ENCODE data around the gene CASQ1. TPM values are rescaled to one million over a fixed set of nuclear protein-coding genes. Genes with fewer than 3 reads are reported as not detected.

CASQ1 gene
- total and polyA plus RNA-seq, 4 experiments from 2014 or later = not detected

GRCh38 chr1:160214481-160215140, 24.2 kb downstream of the CASQ1 start:
- ChIA-PET POLR2A (ENCODE audit: partially characterized antibody) (no interaction called here), CTCF (ENCODE audit: partially characterized antibody) (no interaction called here)
- no peak overlapping the region for H3K4me3 Mint-ChIP-seq
- Histone ChIP-seq H3K36me3 (ENCODE audit: insufficient read depth, low read length) (peaks cover 67% of the 10 kb centered on the region), H3K27ac (ENCODE audit: low read depth, low read length) (no peak overlapping the region), H3K4me3 (ENCODE audit: low read length in 2 of 2) (no peak overlapping the region), H3K4me1 (ENCODE audit: insufficient read depth, low read length) (peaks cover 7% of the 10 kb centered on the region), H3K27me3 (ENCODE audit: insufficient read depth, low read length) (no peaks in the 10 kb centered on the region), H3K9me3 (ENCODE audit: control insufficient read depth in 1 of 2, low read length in 2 of 2) (no peaks in the 10 kb centered on the region)
- peak overlapping the region in 6 of 7 donors; percentile 25 to 85 (median 48) for H3K27ac Mint-ChIP-seq
- peaks cover 3 to 11% (median 8%) of the 10 kb centered on the region in 4 donors for H3K4me1 Mint-ChIP-seq
- peaks cover 30 to 88% of the 10 kb centered on the region in 2 donors for H3K36me3 Mint-ChIP-seq
- no peak for DNase-seq
- no peaks in the 10 kb centered on the region for H3K9me3 Mint-ChIP-seq
- no peaks in the 10 kb centered on the region for H3K27me3 Mint-ChIP-seq
- intact Hi-C loops (cut with micrococcal nuclease) = no loop called here

DNA sequence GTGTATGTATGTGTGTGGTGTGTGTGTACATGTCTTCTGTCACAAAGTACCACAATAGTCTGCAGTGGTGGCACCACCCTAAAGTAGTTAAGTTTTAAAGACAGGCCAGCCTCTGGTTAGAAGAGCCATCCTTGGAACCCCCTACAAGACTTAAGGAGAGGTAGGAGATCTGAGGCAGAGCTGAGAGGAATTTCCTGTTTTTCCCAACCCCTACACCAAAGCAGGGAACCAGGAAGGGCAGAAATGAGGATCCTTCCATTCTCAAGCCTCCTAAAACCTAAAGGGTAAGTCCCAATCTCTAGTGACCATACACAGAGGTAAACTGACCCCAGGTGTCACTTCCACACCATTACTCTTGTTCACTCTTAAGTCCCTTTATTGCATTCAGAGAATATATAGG, 25.9 kb downstream of the CASQ1 start:
- ChIA-PET POLR2A (ENCODE audit: partially characterized antibody) (interaction anchor here (0.9 kb wide), 1 partner anchor 9 kb away, joined by 3 read pairs; no protein-coding TSS in a partner anchor), CTCF (ENCODE audit: partially characterized antibody) (no interaction called here)
- Mint-ChIP-seq H3K27me3 (no peaks in the 10 kb centered on the region), H3K4me1 (no peaks in the 10 kb centered on the region), H3K4me3 (no peak overlapping the region), H3K9me3 (no peaks in the 10 kb centered on the region), H3K36me3 (peaks cover 45 to 93% of the 10 kb centered on the region in 2 donors), H3K27ac (peak overlapping the region in 4 of 7 donors; percentile 39 to 87 (median 70))
- Histone ChIP-seq H3K27me3 (ENCODE audit: insufficient read depth, low read length) (no peaks in the 10 kb centered on the region), H3K9me3 (ENCODE audit: control insufficient read depth in 1 of 2, low read length in 2 of 2) (no peaks in the 10 kb centered on the region), H3K4me1 (ENCODE audit: insufficient read depth, low read length) (no peaks in the 10 kb centered on the region), H3K27ac (ENCODE audit: low read depth, low read length) (no peak overlapping the region), H3K4me3 (ENCODE audit: low read length in 2 of 2) (no peak overlapping the region), H3K36me3 (ENCODE audit: insufficient read depth, low read length) (peaks cover 79% of the 10 kb centered on the region)
- no peak for DNase-seq
- intact Hi-C loops (cut with micrococcal nuclease) = no loop called here

GRCh38 chr1:160217481-160218051, 27.2 kb downstream of the CASQ1 start:
- Mint-ChIP-seq H3K27me3 (no peaks in the 10 kb centered on the region), H3K27ac (no peak overlapping the region), H3K4me1 (no peaks in the 10 kb centered on the region), H3K4me3 (no peak overlapping the region), H3K36me3 (peaks cover 54 to 93% of the 10 kb centered on the region in 2 donors), H3K9me3 (no peaks in the 10 kb centered on the region)
- no peaks in the 10 kb centered on the region for H3K27me3 ChIP-seq (ENCODE audit: insufficient read depth, low read length)
- H3K4me1 ChIP-seq (ENCODE audit: insufficient read depth, low read length) = no peaks in the 10 kb centered on the region
- intact Hi-C loops (cut with micrococcal nuclease) = no loop called here
- H3K27ac ChIP-seq (ENCODE audit: low read depth, low read length) = no peak overlapping the region
- no peaks in the 10 kb centered on the region for H3K9me3 ChIP-seq (ENCODE audit: control insufficient read depth in 1 of 2, low read length in 2 of 2)
- POLR2A ChIA-PET (ENCODE audit: partially characterized antibody) = no interaction called here
- no peak for DNase-seq
- CTCF ChIA-PET (ENCODE audit: partially characterized antibody) = interaction anchor here (1.0 to 3.7 kb wide), 3 partner anchors 24 to 26 kb away, joined by 3 to 16 read pairs (median 4); no protein-coding TSS in a partner anchor
- no peak overlapping the region for H3K4me3 ChIP-seq (ENCODE audit: low read length in 2 of 2)
- H3K36me3 ChIP-seq (ENCODE audit: insufficient read depth, low read length) = peaks cover 83% of the 10 kb centered on the region

- Histone ChIP-seq H3K27ac (ENCODE audit: low read depth, low read length) (no peak overlapping the region), H3K9me3 (ENCODE audit: control insufficient read depth in 1 of 2, low read length in 2 of 2) (no peaks in the 10 kb centered on the region), H3K4me3 (ENCODE audit: low read length in 2 of 2) (no peak overlapping the region), H3K4me1 (ENCODE audit: insufficient read depth, low read length) (no peaks in the 10 kb centered on the region), H3K27me3 (ENCODE audit: insufficient read depth, low read length) (no peaks in the 10 kb centered on the region), H3K36me3 (ENCODE audit: insufficient read depth, low read length) (peaks cover 90% of the 10 kb centered on the region)
- no peaks in the 10 kb centered on the region for H3K9me3 Mint-ChIP-seq
- peak overlapping the region in 3 of 7 donors; percentile 7 to 46 (median 16) for H3K27ac Mint-ChIP-seq
- no peaks in the 10 kb centered on the region for H3K27me3 Mint-ChIP-seq
- ChIA-PET POLR2A (ENCODE audit: partially characterized antibody) (interaction anchor here (1.4 to 1.5 kb wide), 2 partner anchors 9 to 65 kb away, joined by 3 to 10 read pairs; no protein-coding TSS in a partner anchor), CTCF (ENCODE audit: partially characterized antibody) (interaction anchor here (0.8 to 3.7 kb wide), 14 partner anchors 9 to 213 kb away, joined by 3 to 16 read pairs (median 4); no protein-coding TSS in a partner anchor)
- H3K4me3 Mint-ChIP-seq = no peak overlapping the region
- H3K4me1 Mint-ChIP-seq = no peaks in the 10 kb centered on the region
- DNase-seq = no peak
- H3K36me3 Mint-ChIP-seq = peaks cover 57 to 93% of the 10 kb centered on the region in 2 donors
- intact Hi-C loops (cut with micrococcal nuclease) = no loop called here
Observed at GRCh38 chr1:160219062-160219929, 28.9 kb downstream of the CASQ1 start.

DNA sequence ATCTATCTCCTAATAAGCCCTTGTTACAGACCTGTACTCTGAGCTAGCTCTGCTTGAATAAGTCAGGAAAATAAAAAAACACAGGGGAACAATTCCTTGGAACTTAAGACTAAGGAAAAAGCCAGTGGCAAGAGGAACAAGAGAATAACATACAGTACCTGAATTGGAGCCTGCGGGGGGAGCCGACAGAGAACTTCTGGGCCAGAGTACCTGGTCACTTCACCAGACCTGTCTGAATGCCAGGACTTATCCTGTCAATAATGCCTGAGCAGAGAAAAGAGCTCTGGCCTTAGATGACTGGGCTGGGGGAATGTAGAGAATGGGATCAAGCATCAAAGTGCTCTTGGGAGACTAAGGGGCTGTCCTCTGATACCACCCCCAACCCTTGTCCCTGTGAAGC, 29.9 kb downstream of the CASQ1 start:
- Histone ChIP-seq H3K4me3 (ENCODE audit: low read length in 2 of 2) (no peak overlapping the region), H3K27me3 (ENCODE audit: insufficient read depth, low read length) (no peaks in the 10 kb centered on the region), H3K9me3 (ENCODE audit: control insufficient read depth in 1 of 2, low read length in 2 of 2) (no peaks in the 10 kb centered on the region), H3K36me3 (ENCODE audit: insufficient read depth, low read length) (peaks cover 91% of the 10 kb centered on the region), H3K27ac (ENCODE audit: low read depth, low read length) (no peak overlapping the region), H3K4me1 (ENCODE audit: insufficient read depth, low read length) (no peaks in the 10 kb centered on the region)
- DNase-seq = no peak
- intact Hi-C loops (cut with micrococcal nuclease) = no loop called here
- H3K9me3 Mint-ChIP-seq = no peaks in the 10 kb centered on the region
- ChIA-PET POLR2A (ENCODE audit: partially characterized antibody) (interaction anchor here (1.5 kb wide), 1 partner anchor 10 kb away, joined by 10 read pairs; no protein-coding TSS in a partner anchor), CTCF (ENCODE audit: partially characterized antibody) (interaction anchor here (0.6 to 3.7 kb wide), 11 partner anchors 8 to 214 kb away, joined by 3 to 16 read pairs (median 4); no protein-coding TSS in a partner anchor)
- no peaks in the 10 kb centered on the region for H3K4me1 Mint-ChIP-seq
- peaks cover 63 to 86% of the 10 kb centered on the region in 2 donors for H3K36me3 Mint-ChIP-seq
- H3K4me3 Mint-ChIP-seq = no peak overlapping the region
- no peaks in the 10 kb centered on the region for H3K27me3 Mint-ChIP-seq
- H3K27ac Mint-ChIP-seq = peak overlapping the region in 5 of 7 donors; percentile 22 to 66 (median 38)

GRCh38 chr1:160221089-160221488, 30.7 kb downstream of the CASQ1 start:
- Histone ChIP-seq H3K4me3 (ENCODE audit: low read length in 2 of 2) (no peak overlapping the region), H3K9me3 (ENCODE audit: control insufficient read depth in 1 of 2, low read length in 2 of 2) (no peaks in the 10 kb centered on the region), H3K4me1 (ENCODE audit: insufficient read depth, low read length) (no peaks in the 10 kb centered on the region), H3K27ac (ENCODE audit: low read depth, low read length) (no peak overlapping the region), H3K36me3 (ENCODE audit: insufficient read depth, low read length) (peaks cover 91% of the 10 kb centered on the region), H3K27me3 (ENCODE audit: insufficient read depth, low read length) (no peaks in the 10 kb centered on the region)
- Mint-ChIP-seq H3K4me1 (no peaks in the 10 kb centered on the region), H3K4me3 (no peak overlapping the region), H3K27me3 (no peaks in the 10 kb centered on the region), H3K36me3 (peaks cover 62 to 78% of the 10 kb centered on the region in 2 donors), H3K9me3 (no peaks in the 10 kb centered on the region), H3K27ac (peak overlapping the region in 5 of 7 donors; percentile 25 to 59 (median 38))
- no peak for DNase-seq
- intact Hi-C loops (cut with micrococcal nuclease) = no loop called here
- CTCF ChIA-PET (ENCODE audit: partially characterized antibody) = interaction anchor here (0.6 to 3.7 kb wide), 5 partner anchors 12 to 144 kb away, joined by 3 to 16 read pairs (median 5); no protein-coding TSS in a partner anchor
- POLR2A ChIA-PET (ENCODE audit: partially characterized antibody) = no interaction called here

DNA sequence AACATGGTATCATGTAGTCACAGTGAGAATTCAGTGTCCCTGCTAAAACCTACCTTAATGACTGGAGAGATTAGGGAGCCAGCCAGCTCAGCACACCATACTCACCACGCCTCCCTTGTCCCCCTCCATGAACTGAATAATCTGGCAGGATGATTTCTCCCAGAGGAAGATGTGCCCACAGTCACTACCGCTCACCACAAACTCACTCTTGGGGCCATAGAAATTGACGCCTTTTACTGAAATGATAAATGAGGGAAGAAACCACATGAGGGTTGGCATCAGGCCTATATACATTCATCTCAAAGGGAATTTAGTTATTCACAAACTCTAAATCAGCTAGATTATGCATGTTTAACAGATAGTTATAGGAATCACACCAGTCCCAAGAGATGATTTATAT, 32.2 kb downstream of the CASQ1 start:
- intact Hi-C loops (cut with micrococcal nuclease) = no loop called here
- CTCF ChIA-PET (ENCODE audit: partially characterized antibody) = no interaction called here
- H3K4me1 ChIP-seq (ENCODE audit: insufficient read depth, low read length) = no peaks in the 10 kb centered on the region
- no peak for DNase-seq
- no peak overlapping the region for H3K4me3 Mint-ChIP-seq
- POLR2A ChIA-PET (ENCODE audit: partially characterized antibody) = no interaction called here
- H3K36me3 ChIP-seq (ENCODE audit: insufficient read depth, low read length) = peaks cover 97% of the 10 kb centered on the region
- H3K27ac ChIP-seq (ENCODE audit: low read depth, low read length) = no peak overlapping the region
- H3K9me3 Mint-ChIP-seq = no peaks in the 10 kb centered on the region
- no peaks in the 10 kb centered on the region for H3K27me3 ChIP-seq (ENCODE audit: insufficient read depth, low read length)
- H3K27me3 Mint-ChIP-seq = no peaks in the 10 kb centered on the region
- H3K9me3 ChIP-seq (ENCODE audit: control insufficient read depth in 1 of 2, low read length in 2 of 2) = no peaks in the 10 kb centered on the region
- no peak overlapping the region for H3K4me3 ChIP-seq (ENCODE audit: low read length in 2 of 2)
- H3K36me3 Mint-ChIP-seq = peaks cover 53 to 70% of the 10 kb centered on the region in 2 donors
- peak overlapping the region in 2 of 7 donors; percentile 13 to 60 for H3K27ac Mint-ChIP-seq
- no peaks in the 10 kb centered on the region for H3K4me1 Mint-ChIP-seq

Data from CD4-positive, alpha-beta memory T cell (primary cell).